AG09319 (cell line): Measurements from ENCODE around the gene AGFG2.

Source experiments
- DNase-seq: peaks from one replicate; pipeline ENCODE4 v3.0.0-alpha.2; 2010; ENCODE audit warnings: low read depth; ENCODE audit errors: extremely low read depth
- TF ChIP-seq, protein P1 (sequence below): IDR thresholded peaks from 2 replicates; pipeline ENCODE4 v1.5.1; 2011; ENCODE audit warnings: low read depth, mild to moderate bottlenecking, inconsistent platforms, low read length, moderate library complexity

The AGFG2 gene

DNA sequence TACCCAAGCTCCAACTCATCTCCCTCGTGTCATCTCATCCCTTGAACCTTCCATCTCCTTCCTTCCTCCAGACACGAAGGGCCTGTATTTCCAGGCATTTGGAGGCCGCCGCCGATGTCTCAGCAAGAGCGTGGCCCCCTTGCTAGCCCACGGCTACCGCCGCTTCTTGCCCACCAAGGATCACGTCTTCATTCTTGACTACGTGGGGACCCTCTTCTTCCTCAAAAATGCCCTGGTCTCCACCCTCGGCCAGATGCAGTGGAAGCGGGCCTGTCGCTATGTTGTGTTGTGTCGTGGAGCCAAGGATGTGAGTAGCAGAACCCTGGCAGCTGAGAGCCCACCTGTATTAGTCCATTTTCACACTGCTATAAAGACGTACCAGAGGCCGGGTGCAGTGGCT, 52.6 kb downstream of the AGFG2 start:
- TF ChIP-seq, protein P1, sequence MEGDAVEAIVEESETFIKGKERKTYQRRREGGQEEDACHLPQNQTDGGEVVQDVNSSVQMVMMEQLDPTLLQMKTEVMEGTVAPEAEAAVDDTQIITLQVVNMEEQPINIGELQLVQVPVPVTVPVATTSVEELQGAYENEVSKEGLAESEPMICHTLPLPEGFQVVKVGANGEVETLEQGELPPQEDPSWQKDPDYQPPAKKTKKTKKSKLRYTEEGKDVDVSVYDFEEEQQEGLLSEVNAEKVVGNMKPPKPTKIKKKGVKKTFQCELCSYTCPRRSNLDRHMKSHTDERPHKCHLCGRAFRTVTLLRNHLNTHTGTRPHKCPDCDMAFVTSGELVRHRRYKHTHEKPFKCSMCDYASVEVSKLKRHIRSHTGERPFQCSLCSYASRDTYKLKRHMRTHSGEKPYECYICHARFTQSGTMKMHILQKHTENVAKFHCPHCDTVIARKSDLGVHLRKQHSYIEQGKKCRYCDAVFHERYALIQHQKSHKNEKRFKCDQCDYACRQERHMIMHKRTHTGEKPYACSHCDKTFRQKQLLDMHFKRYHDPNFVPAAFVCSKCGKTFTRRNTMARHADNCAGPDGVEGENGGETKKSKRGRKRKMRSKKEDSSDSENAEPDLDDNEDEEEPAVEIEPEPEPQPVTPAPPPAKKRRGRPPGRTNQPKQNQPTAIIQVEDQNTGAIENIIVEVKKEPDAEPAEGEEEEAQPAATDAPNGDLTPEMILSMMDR = no peak
- DNase-seq = no peak

DNA sequence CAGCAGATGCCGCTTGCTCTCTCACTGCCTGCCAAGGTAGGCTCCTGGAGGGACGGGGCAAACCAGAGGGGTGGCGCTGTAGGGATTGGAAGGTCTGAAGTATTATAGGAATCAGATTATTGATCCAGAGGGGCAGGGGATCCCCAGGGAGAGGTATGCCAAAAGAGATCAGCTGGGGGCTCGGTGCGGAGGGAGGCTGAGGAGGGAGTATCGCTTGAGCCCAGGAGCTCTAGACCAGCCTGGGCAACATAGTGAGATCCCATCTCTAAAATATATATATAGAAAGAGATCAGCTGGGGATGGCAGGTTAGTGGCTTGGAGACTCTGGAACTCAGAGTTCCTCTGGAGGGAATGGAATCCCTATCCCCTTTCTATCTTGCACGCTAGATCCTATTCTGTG, 56.2 kb downstream of the AGFG2 start:
- TF ChIP-seq, protein P1 = no peak

DNA sequence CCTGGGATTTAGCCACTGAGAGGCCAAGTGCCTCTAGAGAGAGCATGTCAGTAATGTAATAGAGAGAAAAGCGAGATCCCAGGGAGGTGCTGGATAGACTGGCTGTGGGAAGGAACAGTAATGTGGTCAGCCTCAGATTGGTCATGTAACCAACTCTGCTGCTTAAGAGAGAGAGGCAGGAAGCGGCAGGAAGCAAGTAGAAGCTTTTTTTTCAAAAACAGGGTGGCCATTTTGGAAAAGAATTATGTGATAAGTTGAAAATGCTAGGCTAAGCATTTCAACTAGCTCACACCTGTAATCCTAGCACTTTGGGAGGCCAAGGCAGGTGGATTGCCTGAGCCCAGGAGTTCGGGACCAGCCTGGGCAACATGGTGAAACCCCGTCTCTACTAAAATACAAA, 59.4 kb downstream of the AGFG2 start:
- no peak for DNase-seq
- TF ChIP-seq, protein P1 = no peak

More for the DNA sequence above, 56.2 kb downstream of the AGFG2 start:
- no peak for DNase-seq

DNA sequence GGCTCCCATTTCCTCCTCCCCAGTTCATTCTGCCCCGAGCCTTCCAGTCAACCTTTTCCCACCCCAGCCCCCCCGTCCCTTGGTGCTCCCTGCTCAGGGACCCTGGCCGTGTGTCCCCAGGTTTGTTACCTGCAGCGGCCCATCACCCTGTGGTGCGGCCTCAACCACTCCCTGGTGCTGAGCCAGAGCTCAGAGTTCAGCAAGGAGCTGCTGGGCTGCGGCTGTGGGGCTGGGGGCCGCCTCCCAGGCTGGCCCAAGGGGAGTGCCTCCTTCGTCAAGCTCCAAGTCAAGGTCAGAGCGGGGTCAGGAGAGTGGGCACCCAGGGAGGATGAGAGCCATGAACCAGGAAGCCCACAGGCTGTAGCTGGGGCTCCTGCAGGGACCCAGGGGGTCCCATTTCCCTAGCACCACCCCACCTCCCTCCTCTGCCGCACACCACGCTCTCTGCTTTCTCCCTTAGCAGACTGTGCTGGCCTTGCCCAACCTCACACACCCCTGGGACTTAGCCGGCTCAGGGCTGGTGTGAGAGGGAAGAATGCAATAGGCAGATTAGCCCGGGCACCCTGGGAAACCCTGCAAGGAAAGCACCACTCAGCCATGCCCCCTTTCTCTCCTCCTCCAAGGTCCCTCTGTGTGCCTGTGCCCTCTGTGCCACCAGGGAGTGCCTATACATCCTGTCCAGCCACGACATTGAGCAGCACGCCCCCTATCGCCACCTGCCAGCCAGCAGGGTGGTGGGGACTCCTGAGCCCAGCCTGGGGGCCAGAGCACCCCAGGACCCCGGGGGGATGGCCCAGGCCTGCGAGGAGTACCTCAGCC, 61.1 kb downstream of the AGFG2 start:
- no peak for DNase-seq
- TF ChIP-seq, protein P1 = no peak

DNA sequence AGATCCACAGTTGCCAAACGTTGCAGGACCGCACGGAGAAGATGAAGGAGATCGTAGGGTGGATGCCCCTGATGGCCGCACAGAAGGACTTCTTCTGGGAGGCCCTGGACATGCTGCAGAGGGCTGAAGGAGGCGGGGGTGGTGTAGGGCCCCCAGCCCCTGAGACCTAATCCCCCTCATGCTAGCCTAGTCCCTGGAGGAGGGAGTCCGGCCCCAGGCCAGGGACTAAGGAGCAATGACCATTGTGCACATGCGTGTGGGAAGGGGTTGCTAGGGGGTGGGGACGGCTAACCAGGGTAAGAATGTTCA, 61.7 kb downstream of the AGFG2 start:
- no peak for DNase-seq
- TF ChIP-seq, protein P1 = no peak

DNA sequence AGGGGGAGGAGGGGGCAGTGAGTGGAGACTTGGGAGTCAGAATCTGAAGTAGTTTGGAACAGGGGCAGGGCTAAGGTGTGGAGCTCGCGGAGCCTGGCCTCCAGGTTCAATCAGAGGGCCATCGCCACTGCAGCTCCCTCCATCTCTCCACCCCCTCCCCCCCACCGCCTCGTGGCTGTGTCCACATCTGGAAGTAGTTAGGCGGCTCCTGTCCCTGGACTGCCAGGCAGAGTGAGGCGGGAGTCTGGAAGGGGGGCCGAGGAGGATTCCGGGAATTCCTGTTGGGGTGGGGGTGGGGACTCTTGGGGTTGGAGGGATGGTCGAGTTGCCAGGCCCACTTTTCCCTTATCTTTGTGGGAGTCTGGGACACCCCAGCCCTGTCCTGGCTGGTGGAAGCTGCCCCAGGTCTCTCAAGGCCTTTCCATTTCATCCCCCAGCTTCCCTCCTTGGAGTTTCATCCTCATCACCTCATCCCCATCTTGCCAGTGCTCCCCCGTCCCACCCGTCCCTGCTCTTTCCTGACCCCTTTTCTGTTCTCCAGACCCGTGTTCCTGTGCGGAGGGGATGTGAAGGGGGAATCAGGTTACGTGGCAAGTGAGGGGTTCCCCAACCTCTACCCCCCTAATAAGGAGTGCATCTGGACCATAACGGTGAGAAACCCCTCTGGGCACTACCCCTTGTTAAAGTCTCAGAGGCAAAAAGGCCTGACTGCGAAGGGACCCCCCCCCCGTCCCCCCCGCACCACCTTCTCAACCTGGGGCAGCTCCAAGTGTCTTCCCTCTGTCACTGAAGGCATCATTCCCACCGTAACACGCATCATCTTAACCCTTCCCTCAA, 64.1 kb downstream of the AGFG2 start:
- DNase-seq = peak; percentile 77
- TF ChIP-seq, protein P1 = no peak

DNA sequence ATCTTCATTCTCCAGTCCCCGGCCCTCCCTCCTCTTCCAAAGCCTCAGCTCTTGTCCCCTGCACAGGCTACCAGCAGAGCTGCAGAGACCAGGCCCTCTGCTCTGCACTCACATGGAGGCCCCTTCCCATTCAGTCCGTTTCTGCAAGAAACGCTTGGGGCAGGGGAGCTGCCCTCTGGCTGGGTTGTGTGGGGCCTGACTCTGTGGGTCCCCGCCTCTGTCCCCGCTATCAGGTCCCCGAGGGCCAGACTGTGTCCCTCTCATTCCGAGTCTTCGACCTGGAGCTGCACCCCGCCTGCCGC, 64.7 kb downstream of the AGFG2 start:
- DNase-seq = no peak

More for the DNA sequence above, 64.7 kb downstream of the AGFG2 start:
- TF ChIP-seq, protein P1 = no peak
